T-cell (primary cell): ENCODE measurements around the gene SEL1L2. TPM values are rescaled to one million over a fixed set of nuclear protein-coding genes. Genes with fewer than 3 reads are reported as not detected.

ENCODE experiments used
- ATAC-seq, 4 experiments: fragments of 200-7000 bp in 3 of 4; fragments of 150-1000 bp in 1 of 4; cut with Tn5 transposase; replicated peaks in 1 of 4; 1 replicate in 3 of 4; 2 replicates in 1 of 4; pipeline ENCODE4 v1.10.0; 2021; ENCODE audit warnings: moderate library complexity in 3 of 4, mild to moderate bottlenecking in 2 of 4, moderate number of reproducible peaks in 1 of 4
- CTCF ChIA-PET, 2 donors: fragments of 300-600 bp; sonication (Branson Sonifier 250); formaldehyde crosslinking; loops; one replicate each; lab custom pipeline; 2022; ENCODE audit warnings: antibody characterized with exemption in 2 of 2; lab: Charles Lee
- POLR2A ChIA-PET, 2 donors: fragments of 300-600 bp; sonication (Branson Sonifier 250); formaldehyde crosslinking; loops; one replicate each; lab custom pipeline; 2022; ENCODE audit warnings: antibody characterized with exemption in 2 of 2; lab: Charles Lee
- DNase-seq, 35 experiments: peaks; one replicate each; pipeline versions ENCODE4 v3.0.0 to v3.0.0-alpha.2; 2013 to 2023
- H3K27ac ChIP-seq: one replicate; pipeline ENCODE4 v1.5.1; 2013; ENCODE audit warnings: low read length
- H3K27me3 ChIP-seq, 2 experiments: replicated peaks in 1 of 2; 1 replicate in 1 of 2; 2 replicates in 1 of 2; pipeline versions ENCODE4 v1.6.1 to v1.7.0; 2013; ENCODE audit warnings: low read length in 1 of 2, mixed read lengths in 1 of 2; ENCODE audit not compliant: control insufficient read depth in 2 of 2, insufficient read depth in 2 of 2; ENCODE audit errors: extremely low read depth in 1 of 2
- H3K36me3 ChIP-seq, 2 donors: 1 replicate in 1 of 2; 2 replicates in 1 of 2; pipeline versions ENCODE4 v1.6.1 to v1.7.0; 2013; ENCODE audit warnings: low read length in 1 of 2; ENCODE audit not compliant: control insufficient read depth in 2 of 2, insufficient read depth in 1 of 2; ENCODE audit errors: extremely low read depth in 1 of 2
- H3K4me1 ChIP-seq, 2 experiments: 1 replicate in 1 of 2; 2 replicates in 1 of 2; pipeline versions ENCODE4 v1.6.1 to v1.7.0; 2013; ENCODE audit warnings: low read length in 2 of 2, mixed read lengths in 1 of 2; ENCODE audit not compliant: insufficient read depth in 2 of 2, control insufficient read depth in 1 of 2; ENCODE audit errors: extremely low read depth in 1 of 2
- H3K4me3 ChIP-seq, 2 donors: 1 replicate in 1 of 2; 2 replicates in 1 of 2; pipeline versions ENCODE4 v1.5.1 to v1.7.0; 2013; ENCODE audit warnings: mild to moderate bottlenecking in 2 of 2, low read length in 1 of 2, moderate library complexity in 1 of 2; ENCODE audit not compliant: control insufficient read depth in 1 of 2; ENCODE audit errors: extremely low read depth in 1 of 2
- H3K9me3 ChIP-seq: 2 replicates; pipeline ENCODE4 v1.7.0; 2013
- H3K27ac Mint-ChIP-seq, 2 donors: one replicate each; pipeline ENCODE4 v1.8.0; 2020 to 2021; ENCODE audit warnings: mild to moderate bottlenecking in 2 of 2, mixed read lengths in 2 of 2
- H3K27me3 Mint-ChIP-seq, 2 donors: one replicate each; pipeline ENCODE4 v1.8.0; 2021 to 2022; ENCODE audit warnings: mixed read lengths in 2 of 2
- H3K36me3 Mint-ChIP-seq: one replicate; pipeline ENCODE4 v1.8.0; 2021; ENCODE audit warnings: mixed read lengths
- H3K4me1 Mint-ChIP-seq, 3 donors: one replicate each; pipeline ENCODE4 v1.8.0; 2020 to 2022; ENCODE audit warnings: mixed read lengths in 3 of 3, mild to moderate bottlenecking in 1 of 3
- H3K4me3 Mint-ChIP-seq, 3 donors: one replicate each; pipeline ENCODE4 v1.8.0; 2020 to 2022; ENCODE audit warnings: mild to moderate bottlenecking in 3 of 3, mixed read lengths in 3 of 3, moderate library complexity in 3 of 3
- H3K9me3 Mint-ChIP-seq, 3 donors: one replicate each; pipeline ENCODE4 v1.8.0; 2020 to 2022; ENCODE audit warnings: mixed read lengths in 3 of 3
- WGBS: methylation state at CpG from one replicate; pipeline ENCODE4 v1.1.5; 2013; ENCODE audit warnings: missing lambda C conversion rate; ENCODE audit not compliant: insufficient coverage; 5-methylcytosine and 5-hydroxymethylcytosine counted together
- total RNA-seq, 35 experiments: library from RNA in 6 of 35; stranded (reverse) in 6 of 35; fragments of 120-200 nt in 1 of 35; gene quantifications; one replicate each; pipeline versions ENCODE4 v1.2.1 to v1.2.4 and lab custom pipeline; 2013 to 2026

Gene SEL1L2, protein sequence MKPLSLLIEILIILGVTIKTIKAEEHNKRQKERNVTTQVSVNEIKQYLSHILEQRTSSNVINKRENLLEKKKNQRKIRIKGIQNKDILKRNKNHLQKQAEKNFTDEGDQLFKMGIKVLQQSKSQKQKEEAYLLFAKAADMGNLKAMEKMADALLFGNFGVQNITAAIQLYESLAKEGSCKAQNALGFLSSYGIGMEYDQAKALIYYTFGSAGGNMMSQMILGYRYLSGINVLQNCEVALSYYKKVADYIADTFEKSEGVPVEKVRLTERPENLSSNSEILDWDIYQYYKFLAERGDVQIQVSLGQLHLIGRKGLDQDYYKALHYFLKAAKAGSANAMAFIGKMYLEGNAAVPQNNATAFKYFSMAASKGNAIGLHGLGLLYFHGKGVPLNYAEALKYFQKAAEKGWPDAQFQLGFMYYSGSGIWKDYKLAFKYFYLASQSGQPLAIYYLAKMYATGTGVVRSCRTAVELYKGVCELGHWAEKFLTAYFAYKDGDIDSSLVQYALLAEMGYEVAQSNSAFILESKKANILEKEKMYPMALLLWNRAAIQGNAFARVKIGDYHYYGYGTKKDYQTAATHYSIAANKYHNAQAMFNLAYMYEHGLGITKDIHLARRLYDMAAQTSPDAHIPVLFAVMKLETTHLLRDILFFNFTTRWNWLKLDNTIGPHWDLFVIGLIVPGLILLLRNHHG
- total RNA-seq (not detected), total RNA-seq (lab: John Stamatoyannopoulos, UW) (0 to 0.06 (median 0) reads per million in 29 experiments)
- not detected for total RNA-seq (2013)

DNA sequence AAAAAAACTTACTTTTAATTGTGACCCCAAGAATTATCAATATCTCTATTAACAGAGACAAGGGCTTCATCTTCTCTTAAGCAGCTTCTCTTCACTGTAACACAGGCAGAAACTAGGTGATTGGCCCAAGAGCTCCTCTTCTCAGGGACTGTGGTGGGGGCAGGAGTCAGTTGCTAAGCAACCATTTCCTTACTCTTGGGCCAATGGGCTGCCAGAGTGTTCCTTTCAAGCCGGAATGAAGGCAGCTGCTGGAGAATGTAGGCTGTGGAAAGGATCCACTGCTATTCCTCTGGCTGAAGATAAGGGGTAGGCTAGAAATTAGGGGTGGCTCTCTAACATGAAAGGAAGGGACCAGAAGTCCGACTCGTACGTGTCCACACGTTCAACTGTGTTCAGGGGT, at the start of gene SEL1L2:
Gene SEL1L2, minus strand, starts transcription at position 150 of the 400 bp plus-strand sequence. Its CDS starts 80 bp downstream, at position 70.
- Histone ChIP-seq H3K27me3 (peaks cover 0 to 5% of the 10 kb centered on the region in 2 experiments), H3K27ac (no peak within 1 kb of the TSS), H3K36me3 (no peaks in the 10 kb centered on the region), H3K4me1 (no peaks in the 10 kb centered on the region), H3K4me3 (no peak within 1 kb of the TSS), H3K9me3 (no peaks in the 10 kb centered on the region)
- ChIA-PET CTCF (no interaction called here), POLR2A (no interaction called here)
- H3K27me3 Mint-ChIP-seq = peaks cover 0 to 2% of the 10 kb centered on the region in 2 donors
- peaks cover 4 to 24% (median 19%) of the 10 kb centered on the region in 3 donors for H3K9me3 Mint-ChIP-seq
- WGBS = 10% methylated on average over 1 of the region's 5 CpGs
- ATAC-seq (no peak), DNase-seq (no peak)
- no peak within 1 kb of the TSS for H3K27ac Mint-ChIP-seq
- no peaks in the 10 kb centered on the region for H3K4me1 Mint-ChIP-seq
- no peak within 1 kb of the TSS for H3K4me3 Mint-ChIP-seq
- H3K36me3 Mint-ChIP-seq = no peaks in the 10 kb centered on the region

DNA sequence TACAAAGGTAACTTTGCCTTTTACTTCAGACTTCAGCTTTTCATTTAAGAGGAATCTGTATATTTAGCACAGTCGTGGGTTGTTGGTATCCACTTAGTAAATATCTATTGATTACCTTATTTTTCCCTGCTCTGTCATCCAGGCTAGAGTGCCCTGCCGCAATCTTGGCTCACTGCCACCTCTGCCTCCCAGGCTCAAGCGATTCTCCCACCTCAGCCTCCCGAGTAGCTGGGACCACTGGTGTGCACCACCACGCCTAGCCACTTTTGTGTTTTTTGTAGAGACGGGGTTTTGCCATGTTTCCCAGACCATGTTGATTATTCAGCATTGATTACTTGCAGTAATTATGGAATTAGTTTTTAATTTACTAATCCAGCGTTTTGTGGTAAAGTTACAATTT, 46.2 kb upstream of the SEL1L2 start:
- H3K27ac Mint-ChIP-seq = no peak overlapping the region
- H3K4me3 Mint-ChIP-seq = no peak overlapping the region
- Histone ChIP-seq H3K27me3 (no peaks in the 10 kb centered on the region), H3K36me3 (no peaks in the 10 kb centered on the region), H3K9me3 (no peaks in the 10 kb centered on the region), H3K27ac (no peak overlapping the region), H3K4me3 (no peak overlapping the region), H3K4me1 (no peaks in the 10 kb centered on the region)
- H3K27me3 Mint-ChIP-seq = no peaks in the 10 kb centered on the region
- H3K9me3 Mint-ChIP-seq = no peaks in the 10 kb centered on the region
- H3K4me1 Mint-ChIP-seq = no peaks in the 10 kb centered on the region
- ATAC-seq (no peak), DNase-seq (no peak)
- no peaks in the 10 kb centered on the region for H3K36me3 Mint-ChIP-seq
- 100% methylated on average over 3 of the region's 7 CpGs for WGBS
- ChIA-PET CTCF (no interaction called here), POLR2A (no interaction called here)

DNA sequence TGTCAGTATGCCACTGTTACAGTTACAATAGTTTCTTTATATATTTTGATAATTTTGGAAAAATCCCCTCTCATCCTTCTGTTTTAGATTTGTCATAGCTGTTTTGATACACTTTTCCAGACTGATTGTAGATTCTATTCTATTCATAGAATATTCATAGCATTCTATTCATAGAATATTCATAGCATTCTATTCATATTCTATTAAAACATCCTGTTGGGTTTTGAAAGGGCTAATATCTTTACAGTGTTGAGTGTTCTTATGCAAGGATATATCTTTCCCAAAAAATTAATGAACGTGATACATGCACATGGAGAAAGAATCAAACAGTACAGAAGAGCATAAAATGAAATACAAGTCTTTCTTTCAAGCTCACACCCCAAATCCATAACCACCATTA, 42.9 kb upstream of the SEL1L2 start:
- no peak overlapping the region for H3K4me3 Mint-ChIP-seq
- no peaks in the 10 kb centered on the region for H3K27me3 Mint-ChIP-seq
- no peak overlapping the region for H3K27ac ChIP-seq
- no peak for ATAC-seq
- no peak overlapping the region for H3K4me3 ChIP-seq
- H3K27me3 ChIP-seq = no peaks in the 10 kb centered on the region
- H3K9me3 Mint-ChIP-seq = no peaks in the 10 kb centered on the region
- H3K4me1 Mint-ChIP-seq = no peaks in the 10 kb centered on the region
- H3K4me1 ChIP-seq = no peaks in the 10 kb centered on the region
- POLR2A ChIA-PET = no interaction called here
- no peaks in the 10 kb centered on the region for H3K9me3 ChIP-seq
- H3K27ac Mint-ChIP-seq = no peak overlapping the region
- no CpG with 5 or more reads among the region's 1 CpG for WGBS
- CTCF ChIA-PET = no interaction called here
- no peak for DNase-seq
- H3K36me3 ChIP-seq = no peaks in the 10 kb centered on the region
- H3K36me3 Mint-ChIP-seq = no peaks in the 10 kb centered on the region

DNA sequence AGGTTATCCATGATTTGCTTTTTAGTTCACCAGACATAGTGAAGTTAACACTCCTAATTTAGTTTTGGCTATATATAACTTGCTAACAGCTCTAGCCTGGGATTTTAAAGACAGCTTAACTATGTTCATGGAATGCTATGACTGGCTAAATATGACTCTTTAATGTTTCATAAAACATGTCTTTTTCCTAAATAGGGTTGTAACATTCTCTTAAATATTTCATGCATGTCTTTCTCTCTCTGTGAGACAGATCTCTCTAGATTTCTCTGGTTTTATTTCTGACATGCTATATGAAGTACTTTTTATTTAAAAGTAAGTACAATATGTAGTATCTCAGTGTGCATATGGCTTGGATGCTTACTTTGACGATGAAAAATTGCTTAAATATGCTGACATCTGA, 40.6 kb upstream of the SEL1L2 start:
- no peak overlapping the region for H3K27ac ChIP-seq
- no peak overlapping the region for H3K4me3 Mint-ChIP-seq
- H3K36me3 Mint-ChIP-seq = no peaks in the 10 kb centered on the region
- peaks cover 4 to 7% (median 5%) of the 10 kb centered on the region in 3 donors for H3K9me3 Mint-ChIP-seq
- H3K27me3 ChIP-seq = no peaks in the 10 kb centered on the region
- WGBS = no CpG with 5 or more reads among the region's 1 CpG
- H3K27me3 Mint-ChIP-seq = no peaks in the 10 kb centered on the region
- no peak overlapping the region for H3K27ac Mint-ChIP-seq
- H3K4me3 ChIP-seq = no peak overlapping the region
- ATAC-seq = no peak
- ChIA-PET POLR2A (interaction anchor here in 1 of 2 donors (0.7 kb wide), 1 partner anchor 78 kb away, joined by 3 read pairs; no protein-coding TSS in a partner anchor), CTCF (no interaction called here)
- DNase-seq = no peak
- no peaks in the 10 kb centered on the region for H3K9me3 ChIP-seq
- H3K36me3 ChIP-seq = no peaks in the 10 kb centered on the region
- H3K4me1 Mint-ChIP-seq = no peaks in the 10 kb centered on the region
- no peaks in the 10 kb centered on the region for H3K4me1 ChIP-seq

DNA sequence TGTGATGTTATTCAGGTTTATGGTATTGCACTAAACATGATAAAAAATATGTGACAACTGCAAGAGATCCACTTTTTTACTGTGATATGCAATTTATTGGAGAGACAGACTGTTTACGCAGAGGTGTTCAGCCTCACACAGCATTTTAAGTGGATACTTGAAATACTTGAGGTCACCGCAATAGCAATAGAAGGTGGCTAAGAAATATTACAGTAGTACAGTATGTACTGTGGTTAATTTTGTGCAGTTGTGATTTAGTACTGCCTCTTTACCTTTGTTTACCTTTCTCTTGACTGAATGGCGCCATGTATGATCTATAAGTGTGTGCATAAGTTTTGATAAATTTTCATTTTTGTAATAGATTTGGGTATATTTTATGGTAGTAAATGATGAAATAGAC, 22.3 kb upstream of the SEL1L2 start:
- Mint-ChIP-seq H3K27ac (no peak overlapping the region), H3K27me3 (no peaks in the 10 kb centered on the region), H3K9me3 (peaks cover 11 to 17% (median 13%) of the 10 kb centered on the region in 3 donors), H3K36me3 (no peaks in the 10 kb centered on the region), H3K4me1 (no peaks in the 10 kb centered on the region), H3K4me3 (no peak overlapping the region)
- Histone ChIP-seq H3K27me3 (no peaks in the 10 kb centered on the region), H3K4me3 (no peak overlapping the region), H3K9me3 (no peaks in the 10 kb centered on the region), H3K27ac (no peak overlapping the region), H3K4me1 (no peaks in the 10 kb centered on the region), H3K36me3 (no peaks in the 10 kb centered on the region)
- ATAC-seq (no peak), DNase-seq (no peak)
- CTCF ChIA-PET = no interaction called here
- POLR2A ChIA-PET = no interaction called here
- 100% methylated on average over 2 of the region's 3 CpGs for WGBS

DNA sequence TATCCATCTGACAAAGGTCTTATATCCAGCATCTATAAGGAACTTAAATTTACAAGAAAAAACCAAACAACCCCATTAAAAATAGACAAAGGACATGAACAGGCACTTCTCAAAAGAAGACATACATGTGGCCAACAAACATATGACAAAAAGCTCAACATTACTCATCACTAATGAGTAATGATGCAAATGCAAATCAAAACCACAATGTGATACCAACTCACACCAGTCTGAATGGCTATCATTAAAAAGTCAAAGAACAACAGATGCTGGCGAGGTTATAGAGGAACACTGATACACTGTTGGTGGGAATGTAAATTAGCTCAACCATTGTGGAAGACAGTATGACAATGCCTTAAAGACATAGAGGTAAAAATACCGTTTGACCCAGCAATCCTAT, 18.8 kb upstream of the SEL1L2 start:
- Histone ChIP-seq H3K27ac (no peak overlapping the region), H3K27me3 (no peaks in the 10 kb centered on the region), H3K9me3 (no peaks in the 10 kb centered on the region), H3K36me3 (no peaks in the 10 kb centered on the region), H3K4me1 (no peaks in the 10 kb centered on the region), H3K4me3 (no peak overlapping the region)
- WGBS = no CpG with 5 or more reads among the region's 2 CpGs
- Mint-ChIP-seq H3K4me1 (no peaks in the 10 kb centered on the region), H3K9me3 (peaks cover 4 to 8% (median 5%) of the 10 kb centered on the region in 3 donors), H3K27me3 (no peaks in the 10 kb centered on the region), H3K36me3 (no peaks in the 10 kb centered on the region), H3K4me3 (no peak overlapping the region), H3K27ac (no peak overlapping the region)
- ChIA-PET POLR2A (no interaction called here), CTCF (no interaction called here)
- DNase-seq (no peak), ATAC-seq (no peak)
